Measurements from ENCODE around the gene CPTP. TPM values are rescaled to one million over a fixed set of nuclear protein-coding genes. Genes with fewer than 3 reads are reported as not detected.

The CPTP gene
- total RNA-seq, 1 experiment from 2014 or later, result 52.2 TPM

- CTCF ChIA-PET, result interaction anchor here (0.6 kb wide), 1 partner anchor 106 kb away, joined by 5 read pairs; no protein-coding TSS in a partner anchor
- in situ Hi-C loops (cut with HindIII; ENCODE audit: low pct_unique_long_range_greater_than_20kb, low sequenced_read_pairs), result no loop called here
- no TSS peak for BruUV-seq (replicated peaks)
Measured at GRCh38 chr1:1296070-1297061, 28.2 kb upstream of the CPTP start.

GRCh38 chr1:1297802-1298424 lies 26.7 kb upstream of the CPTP start:
- H3K36me3 ChIP-seq (ENCODE audit: control insufficient read depth, insufficient read depth, low read length), result no peaks in the 10 kb centered on the region
- ChIA-PET CTCF (no interaction called here), POLR2A (interaction anchor here (0.8 kb wide), 1 partner anchor 137 kb away, joined by 5 read pairs; no protein-coding TSS in a partner anchor)
- DNase-seq (ENCODE audit: low read depth, low spot score), result no peak
- ATAC-seq, result no peak
- in situ Hi-C loops (cut with HindIII; ENCODE audit: low pct_unique_long_range_greater_than_20kb, low sequenced_read_pairs) (no loop called here), intact Hi-C loops (cut with micrococcal nuclease; ENCODE audit: unreplicated experiment) (no loop called here)
- BruUV-seq (replicated peaks), result no TSS peak
- H3K27me3 ChIP-seq (ENCODE audit: control insufficient read depth, insufficient read depth, low read length), result no peaks in the 10 kb centered on the region
- TF ChIP-seq REST (IDR thresholded peaks at IDR 0.05; ENCODE audit: insufficient read depth in 1 of 2, low read depth in 2 of 2, low read length in 1 of 2), result no peak
- TF ChIP-seq, protein P1, sequence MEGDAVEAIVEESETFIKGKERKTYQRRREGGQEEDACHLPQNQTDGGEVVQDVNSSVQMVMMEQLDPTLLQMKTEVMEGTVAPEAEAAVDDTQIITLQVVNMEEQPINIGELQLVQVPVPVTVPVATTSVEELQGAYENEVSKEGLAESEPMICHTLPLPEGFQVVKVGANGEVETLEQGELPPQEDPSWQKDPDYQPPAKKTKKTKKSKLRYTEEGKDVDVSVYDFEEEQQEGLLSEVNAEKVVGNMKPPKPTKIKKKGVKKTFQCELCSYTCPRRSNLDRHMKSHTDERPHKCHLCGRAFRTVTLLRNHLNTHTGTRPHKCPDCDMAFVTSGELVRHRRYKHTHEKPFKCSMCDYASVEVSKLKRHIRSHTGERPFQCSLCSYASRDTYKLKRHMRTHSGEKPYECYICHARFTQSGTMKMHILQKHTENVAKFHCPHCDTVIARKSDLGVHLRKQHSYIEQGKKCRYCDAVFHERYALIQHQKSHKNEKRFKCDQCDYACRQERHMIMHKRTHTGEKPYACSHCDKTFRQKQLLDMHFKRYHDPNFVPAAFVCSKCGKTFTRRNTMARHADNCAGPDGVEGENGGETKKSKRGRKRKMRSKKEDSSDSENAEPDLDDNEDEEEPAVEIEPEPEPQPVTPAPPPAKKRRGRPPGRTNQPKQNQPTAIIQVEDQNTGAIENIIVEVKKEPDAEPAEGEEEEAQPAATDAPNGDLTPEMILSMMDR (IDR thresholded peaks at IDR 0.05), result no peak
- no peak for TF ChIP-seq TCF7L2 (IDR thresholded peaks at IDR 0.05; ENCODE audit: low read depth, low read length)
- no peak for TF ChIP-seq POLR2AphosphoS5 (IDR thresholded peaks at IDR 0.05; ENCODE audit: low read depth, low read length)
- TF ChIP-seq SIN3A (IDR thresholded peaks at IDR 0.05; ENCODE audit: borderline replicate concordance, insufficient read depth, low read depth, low read length), result no peak
- no peaks in the 10 kb centered on the region for H3K4me1 ChIP-seq (ENCODE audit: control insufficient read depth, insufficient read depth, low read length)
- H3K4me3 ChIP-seq (ENCODE audit: low read depth in 2 of 2, low read length in 2 of 2), result no peak overlapping the region
- H3K9me3 ChIP-seq (ENCODE audit: control insufficient read depth, insufficient read depth, low read depth, low read length), result no peaks in the 10 kb centered on the region
- no peak overlapping the region for H3K27ac ChIP-seq (ENCODE audit: low read length)

More at GRCh38 chr1:1296070-1297061, 28.2 kb upstream of the CPTP start:
- ATAC-seq (no peak), DNase-seq (ENCODE audit: low read depth, low spot score) (no peak)
- Histone ChIP-seq H3K4me3 (ENCODE audit: low read depth in 2 of 2, low read length in 2 of 2) (no peak overlapping the region), H3K9me3 (ENCODE audit: control insufficient read depth, insufficient read depth, low read depth, low read length) (no peaks in the 10 kb centered on the region), H3K27me3 (ENCODE audit: control insufficient read depth, insufficient read depth, low read length) (no peaks in the 10 kb centered on the region), H3K36me3 (ENCODE audit: control insufficient read depth, insufficient read depth, low read length) (no peaks in the 10 kb centered on the region), H3K27ac (ENCODE audit: low read length) (no peak overlapping the region), H3K4me1 (ENCODE audit: control insufficient read depth, insufficient read depth, low read length) (peaks cover 2% of the 10 kb centered on the region; the same call in 1 of the 2 replicates)
- POLR2A ChIA-PET, result no interaction called here
- intact Hi-C loops (cut with micrococcal nuclease; ENCODE audit: unreplicated experiment), result no loop called here
- TF ChIP-seq POLR2AphosphoS5 (IDR thresholded peaks at IDR 0.05; ENCODE audit: low read depth, low read length) (no peak), SIN3A (IDR thresholded peaks at IDR 0.05; ENCODE audit: borderline replicate concordance, insufficient read depth, low read depth, low read length) (no peak)
